Left ventricle myocardium inferior (tissue), 1 donor: ENCODE measurements around the gene RBP3. TPM values are rescaled to one million over a fixed set of nuclear protein-coding genes. Genes with fewer than 3 reads are reported as not detected.

ENCODE experiments used
- DNase-seq: peaks from one replicate; pipeline ENCODE4 v3.0.0-alpha.2; 2020
- H3K27ac ChIP-seq: fragments of 200-600 bp; replicated peaks from 2 replicates; pipeline ENCODE4 v1.8.0; 2021
- H3K27me3 ChIP-seq: fragments of 200-600 bp; 2 replicates; pipeline ENCODE4 v1.8.0; 2021; ENCODE audit warnings: low read depth
- H3K36me3 ChIP-seq: fragments of 200-600 bp; 2 replicates; pipeline ENCODE4 v1.8.0; 2021
- H3K4me1 ChIP-seq: fragments of 200-600 bp; 2 replicates; pipeline ENCODE4 v1.8.0; 2021
- H3K4me3 ChIP-seq: fragments of 200-600 bp; 2 replicates; pipeline ENCODE4 v1.8.0; 2021; ENCODE audit warnings: mild to moderate bottlenecking, moderate library complexity
- H3K9me3 ChIP-seq: fragments of 200-600 bp; replicated peaks from 2 replicates; pipeline ENCODE4 v1.8.0; 2021
- CTCF ChIP-seq: fragments of 200-600 bp; IDR thresholded peaks from 2 replicates; pipeline ENCODE4 v1.8.0; 2021; ENCODE audit warnings: antibody characterized with exemption, mild to moderate bottlenecking, borderline replicate concordance
- intact Hi-C: fragments of 100-400 bp; cut with micrococcal nuclease; formaldehyde crosslinking; loops from one replicate; pipeline ENCODE4 v1.11.0; 2022
- total RNA-seq: library from RNA; stranded (reverse); fragmentation: NEBNext Ultra II Directional; extraction: Animal tissue kit (Norgen Biotek cat#: 25700); gene quantifications from one replicate; pipeline ENCODE4 v1.2.1, GENCODE V29; 2021
- donor health status: DM: no; HTN: yes; CAD: no; lungs with severe emphysema.

RBP3 gene
- total RNA-seq, 1 donor from 2014 or later, result not detected

DNA sequence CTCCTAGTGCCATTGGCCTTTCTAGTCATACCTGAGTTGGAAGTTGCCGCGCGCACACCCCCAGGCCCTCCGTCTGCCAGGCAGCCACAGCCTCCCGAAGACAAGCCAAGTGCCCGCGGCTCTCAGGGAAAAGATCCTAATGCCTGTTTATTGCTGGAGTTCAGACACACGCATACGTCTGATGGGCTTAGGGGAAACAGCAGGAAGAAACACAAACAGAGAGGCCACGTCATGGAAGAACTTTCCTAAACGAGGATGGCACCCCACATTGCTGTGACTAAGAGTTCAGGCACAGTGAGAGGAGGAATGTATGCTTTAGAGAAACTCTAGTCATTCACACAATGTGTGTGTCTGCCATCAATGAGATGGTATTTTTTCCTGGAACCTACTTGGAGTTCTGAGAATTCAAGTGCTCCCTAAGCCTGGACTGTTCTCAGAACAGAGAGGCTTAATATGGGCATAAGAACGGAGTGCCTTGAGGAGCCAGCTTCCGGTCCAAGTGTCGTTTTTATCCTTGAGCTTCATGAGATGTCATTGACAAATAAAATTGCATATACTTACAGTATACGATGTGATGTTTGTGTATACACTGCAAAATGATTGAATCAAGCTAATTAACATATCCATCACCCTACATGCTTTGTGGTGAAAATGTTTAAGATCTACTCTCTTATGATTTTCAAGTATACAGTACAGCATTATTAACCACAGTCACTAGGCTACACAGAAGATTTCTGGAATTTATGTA lies 11.6 kb upstream of the RBP3 start:
- H3K27ac ChIP-seq, result no peak overlapping the region
- intact Hi-C loops, result no loop called here

GRCh38 chr10:47337310-47337709 lies 10.9 kb upstream of the RBP3 start:
- no peak for TF ChIP-seq CTCF
- intact Hi-C loops, result no loop called here
- no peaks in the 10 kb centered on the region for H3K4me1 ChIP-seq

More for the DNA sequence above, 11.6 kb upstream of the RBP3 start:
- Histone ChIP-seq H3K9me3 (no peaks in the 10 kb centered on the region), H3K36me3 (no peaks in the 10 kb centered on the region), H3K27me3 (peaks cover 42% of the 10 kb centered on the region), H3K4me3 (no peak overlapping the region), H3K4me1 (no peaks in the 10 kb centered on the region)
- no peak for TF ChIP-seq CTCF
- DNase-seq, result no peak

GRCh38 chr10:47339186-47339735 lies 8.9 kb upstream of the RBP3 start:
- H3K4me1 ChIP-seq, result no peaks in the 10 kb centered on the region
- DNase-seq, result no peak
- TF ChIP-seq CTCF, result no peak
- H3K27ac ChIP-seq, result no peak overlapping the region
- intact Hi-C loops, result no loop called here
- H3K27me3 ChIP-seq, result peaks cover 42% of the 10 kb centered on the region
- no peak overlapping the region for H3K4me3 ChIP-seq
- H3K36me3 ChIP-seq, result no peaks in the 10 kb centered on the region
- H3K9me3 ChIP-seq, result no peaks in the 10 kb centered on the region

More at GRCh38 chr10:47337310-47337709, 10.9 kb upstream of the RBP3 start:
- H3K9me3 ChIP-seq, result no peaks in the 10 kb centered on the region
- H3K4me3 ChIP-seq, result no peak overlapping the region
- H3K27ac ChIP-seq, result no peak overlapping the region
- no peaks in the 10 kb centered on the region for H3K36me3 ChIP-seq
- H3K27me3 ChIP-seq, result peaks cover 45% of the 10 kb centered on the region
- no peak for DNase-seq

- TF ChIP-seq CTCF, result no peak
- Histone ChIP-seq H3K36me3 (no peaks in the 10 kb centered on the region), H3K9me3 (no peaks in the 10 kb centered on the region), H3K27me3 (peaks cover 36% of the 10 kb centered on the region), H3K27ac (no peak overlapping the region), H3K4me1 (no peaks in the 10 kb centered on the region), H3K4me3 (no peak overlapping the region)
- no peak for DNase-seq
- intact Hi-C loops, result no loop called here
These were observed 8.2 kb upstream of the RBP3 start for GRCh38 chr10:47339759-47340607.

GRCh38 chr10:47340608-47341170 lies 7.5 kb upstream of the RBP3 start:
- Histone ChIP-seq H3K4me1 (no peaks in the 10 kb centered on the region), H3K36me3 (no peaks in the 10 kb centered on the region), H3K27me3 (peaks cover 34% of the 10 kb centered on the region), H3K4me3 (no peak overlapping the region), H3K9me3 (no peaks in the 10 kb centered on the region), H3K27ac (no peak overlapping the region)
- DNase-seq, result peak; percentile 52
- peak; percentile 94 for TF ChIP-seq CTCF
- intact Hi-C loops, result no loop called here
